ENCODE results near the gene EPB41L5. TPM values are rescaled to one million over a fixed set of nuclear protein-coding genes. Genes with fewer than 3 reads are reported as not detected.
"Not testable (repeated sequence)": the region's sequence is repeated elsewhere in the genome, so short reads cannot be mapped to it uniquely, and the experiment has no call there.

EPB41L5 gene
- total and polyA plus RNA-seq, 2 donors (not counting 3 experiments of a cell fraction or from before 2014, with no cell fraction given): 8.4 to 13.6 TPM

DNA sequence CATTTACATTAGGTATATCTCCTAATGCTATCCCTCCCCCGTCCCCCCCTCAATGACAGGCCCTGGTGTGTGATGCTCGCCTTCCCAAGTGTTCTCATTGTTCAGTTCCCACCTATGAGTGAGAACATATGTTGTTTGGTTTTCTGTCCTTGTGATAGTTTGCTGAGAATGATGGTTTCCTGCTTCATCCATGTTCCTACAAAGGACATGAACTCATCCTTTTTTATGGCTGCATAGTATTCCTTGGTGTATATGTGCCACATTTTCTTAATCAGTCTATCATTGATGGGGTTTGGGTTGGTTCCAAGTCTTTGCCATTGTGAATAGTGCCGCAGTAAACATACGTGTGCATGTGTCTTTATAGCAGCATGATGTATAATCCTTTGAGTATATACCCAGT is 32.9 kb downstream of the EPB41L5 start:
- H3K27ac ChIP-seq (ENCODE audit: insufficient read depth, low read depth, low read length); H4K20me1 ChIP-seq (replicated peaks; ENCODE audit: control insufficient read depth, extremely low read depth, insufficient read depth, low read length); H3K9ac ChIP-seq (replicated peaks; ENCODE audit: extremely low read depth, insufficient read depth, low read length); FAIRE-seq; POLR2A ChIA-PET; dilution Hi-C loops (cut with MboI; ENCODE audit: extremely low pct_ligation_motif_present, low sequenced_read_pairs); CTCF ChIA-PET; H3K36me3 ChIP-seq (ENCODE audit: control insufficient read depth in 2 of 2, extremely low read depth in 1 of 2, insufficient read depth in 2 of 2, low read length in 2 of 2); intact Hi-C loops (cut with micrococcal nuclease); DNase-seq (ENCODE audit: low read depth, low spot score); H3K79me2 ChIP-seq (ENCODE audit: control insufficient read depth, insufficient read depth, low read length); H3K9me3 ChIP-seq (replicated peaks; ENCODE audit: control insufficient read depth, insufficient read depth, low read length); H3K9me1 ChIP-seq (replicated peaks; ENCODE audit: control insufficient read depth, extremely low read depth, insufficient read depth, low read length); H3K27me3 ChIP-seq (ENCODE audit: control insufficient read depth in 2 of 2, insufficient read depth in 2 of 2, low read length in 2 of 2); H3K4me3 ChIP-seq (replicated peaks in 1 of 3; ENCODE audit: insufficient read depth in 1 of 3, low read depth in 1 of 3, low read length in 3 of 3); H3K4me2 ChIP-seq (ENCODE audit: insufficient read depth, low read length); BruUV-seq (replicated peaks); H3K4me1 ChIP-seq (ENCODE audit: control insufficient read depth, extremely low read depth, insufficient read depth, low read length); H2AFZ ChIP-seq (ENCODE audit: low read depth, low read length): not testable (repeated sequence)

DNA sequence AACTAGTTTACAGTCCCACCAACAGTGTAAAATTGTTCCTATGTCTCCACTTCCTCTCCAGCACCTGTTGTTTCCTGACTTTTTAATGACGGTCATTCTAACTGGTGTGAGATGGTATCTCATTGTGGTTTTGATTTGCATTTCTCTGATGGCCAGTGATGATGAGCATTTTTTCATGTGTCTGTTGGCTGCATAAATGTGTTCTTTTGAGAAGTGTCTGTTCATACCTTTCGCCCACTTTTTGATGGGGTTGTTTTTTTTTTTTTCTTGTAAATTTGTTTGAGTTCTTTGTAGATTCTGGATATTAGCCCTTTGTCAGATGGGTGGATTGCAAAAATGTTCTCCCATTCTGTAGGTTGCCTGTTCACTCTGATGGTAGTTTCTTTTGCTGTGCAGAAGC is 33.4 kb downstream of the EPB41L5 start:
- DNase-seq (ENCODE audit: low read depth, low spot score); H3K4me2 ChIP-seq (ENCODE audit: insufficient read depth, low read length); H4K20me1 ChIP-seq (replicated peaks; ENCODE audit: control insufficient read depth, extremely low read depth, insufficient read depth, low read length); BruUV-seq (replicated peaks); intact Hi-C loops (cut with micrococcal nuclease); H2AFZ ChIP-seq (ENCODE audit: low read depth, low read length); dilution Hi-C loops (cut with MboI; ENCODE audit: extremely low pct_ligation_motif_present, low sequenced_read_pairs); H3K4me3 ChIP-seq (replicated peaks in 1 of 3; ENCODE audit: insufficient read depth in 1 of 3, low read depth in 1 of 3, low read length in 3 of 3); H3K9me1 ChIP-seq (replicated peaks; ENCODE audit: control insufficient read depth, extremely low read depth, insufficient read depth, low read length); H3K4me1 ChIP-seq (ENCODE audit: control insufficient read depth, extremely low read depth, insufficient read depth, low read length); H3K36me3 ChIP-seq (ENCODE audit: control insufficient read depth in 2 of 2, extremely low read depth in 1 of 2, insufficient read depth in 2 of 2, low read length in 2 of 2); FAIRE-seq; H3K9me3 ChIP-seq (replicated peaks; ENCODE audit: control insufficient read depth, insufficient read depth, low read length); H3K79me2 ChIP-seq (ENCODE audit: control insufficient read depth, insufficient read depth, low read length); POLR2A ChIA-PET; H3K9ac ChIP-seq (replicated peaks; ENCODE audit: extremely low read depth, insufficient read depth, low read length); H3K27ac ChIP-seq (ENCODE audit: insufficient read depth, low read depth, low read length); H3K27me3 ChIP-seq (ENCODE audit: control insufficient read depth in 2 of 2, insufficient read depth in 2 of 2, low read length in 2 of 2): not testable (repeated sequence)
- CTCF ChIA-PET: interaction anchor here (0.7 kb wide), 1 partner anchor 93 kb away, joined by 3 read pairs; no protein-coding TSS in a partner anchor

DNA sequence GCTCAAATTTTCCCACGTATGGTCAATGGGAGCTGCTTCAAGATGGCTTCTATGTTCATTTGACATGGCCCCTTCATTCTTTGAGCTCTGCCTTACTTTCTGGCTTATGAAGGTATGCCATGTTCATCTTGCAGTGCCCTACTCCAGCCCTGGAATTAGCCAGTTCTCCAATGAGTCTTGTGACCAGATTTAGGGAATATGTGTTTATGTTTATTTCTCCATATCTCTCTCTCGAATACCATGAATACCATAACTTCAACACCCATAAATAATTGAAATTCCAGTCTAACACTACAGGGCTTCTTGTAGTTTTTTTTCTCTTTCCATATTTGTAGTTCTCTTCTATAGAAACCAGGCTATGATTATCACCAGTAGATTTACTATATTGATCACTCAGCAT is 39.7 kb downstream of the EPB41L5 start:
- Histone ChIP-seq H3K79me2 (ENCODE audit: control insufficient read depth, insufficient read depth, low read length) (no peaks in the 10 kb centered on the region), H3K9ac (replicated peaks; ENCODE audit: extremely low read depth, insufficient read depth, low read length) (no peak overlapping the region), H3K36me3 (ENCODE audit: control insufficient read depth in 2 of 2, extremely low read depth in 1 of 2, insufficient read depth in 2 of 2, low read length in 2 of 2) (no peaks in the 10 kb centered on the region), H3K4me2 (ENCODE audit: insufficient read depth, low read length) (no peak overlapping the region), H3K27ac (ENCODE audit: insufficient read depth, low read depth, low read length) (no peak overlapping the region), H3K9me3 (replicated peaks; ENCODE audit: control insufficient read depth, insufficient read depth, low read length) (no peaks in the 10 kb centered on the region), H2AFZ (ENCODE audit: low read depth, low read length) (no peak overlapping the region), H3K9me1 (replicated peaks; ENCODE audit: control insufficient read depth, extremely low read depth, insufficient read depth, low read length) (no peaks in the 10 kb centered on the region), H3K4me1 (ENCODE audit: control insufficient read depth, extremely low read depth, insufficient read depth, low read length) (no peaks in the 10 kb centered on the region), H3K4me3 (replicated peaks in 1 of 3; ENCODE audit: insufficient read depth in 1 of 3, low read depth in 1 of 3, low read length in 3 of 3) (no peak overlapping the region), H3K27me3 (ENCODE audit: control insufficient read depth in 2 of 2, insufficient read depth in 2 of 2, low read length in 2 of 2) (no peaks in the 10 kb centered on the region), H4K20me1 (replicated peaks; ENCODE audit: control insufficient read depth, extremely low read depth, insufficient read depth, low read length) (no peaks in the 10 kb centered on the region)
- intact Hi-C loops (cut with micrococcal nuclease) (no loop called here), dilution Hi-C loops (cut with MboI; ENCODE audit: extremely low pct_ligation_motif_present, low sequenced_read_pairs) (no loop called here)
- DNase-seq (ENCODE audit: low read depth, low spot score): no peak
- POLR2A ChIA-PET: no interaction called here
- no peak for TF ChIP-seq MYC (IDR thresholded peaks at IDR 0.05; ENCODE audit: low read depth, low read length)
- no peak for TF ChIP-seq FOS (IDR thresholded peaks at IDR 0.05; ENCODE audit: borderline replicate concordance, insufficient read depth, low read length)
- TF ChIP-seq POLR2A (IDR thresholded peaks at IDR 0.05; ENCODE audit: low read depth, low read length): no peak
- no peak for TF ChIP-seq EZH2 (IDR thresholded peaks at IDR 0.05; ENCODE audit: borderline replicate concordance, low read depth, low read length, severe bottlenecking)
- TF ChIP-seq JUN (IDR thresholded peaks at IDR 0.05; ENCODE audit: borderline replicate concordance, insufficient read depth, insufficient read length, low read depth): no peak
- TF ChIP-seq POLR2AphosphoS5 (IDR thresholded peaks at IDR 0.05; ENCODE audit: insufficient read depth, low read depth, low read length): no peak
- TF ChIP-seq, protein P1, sequence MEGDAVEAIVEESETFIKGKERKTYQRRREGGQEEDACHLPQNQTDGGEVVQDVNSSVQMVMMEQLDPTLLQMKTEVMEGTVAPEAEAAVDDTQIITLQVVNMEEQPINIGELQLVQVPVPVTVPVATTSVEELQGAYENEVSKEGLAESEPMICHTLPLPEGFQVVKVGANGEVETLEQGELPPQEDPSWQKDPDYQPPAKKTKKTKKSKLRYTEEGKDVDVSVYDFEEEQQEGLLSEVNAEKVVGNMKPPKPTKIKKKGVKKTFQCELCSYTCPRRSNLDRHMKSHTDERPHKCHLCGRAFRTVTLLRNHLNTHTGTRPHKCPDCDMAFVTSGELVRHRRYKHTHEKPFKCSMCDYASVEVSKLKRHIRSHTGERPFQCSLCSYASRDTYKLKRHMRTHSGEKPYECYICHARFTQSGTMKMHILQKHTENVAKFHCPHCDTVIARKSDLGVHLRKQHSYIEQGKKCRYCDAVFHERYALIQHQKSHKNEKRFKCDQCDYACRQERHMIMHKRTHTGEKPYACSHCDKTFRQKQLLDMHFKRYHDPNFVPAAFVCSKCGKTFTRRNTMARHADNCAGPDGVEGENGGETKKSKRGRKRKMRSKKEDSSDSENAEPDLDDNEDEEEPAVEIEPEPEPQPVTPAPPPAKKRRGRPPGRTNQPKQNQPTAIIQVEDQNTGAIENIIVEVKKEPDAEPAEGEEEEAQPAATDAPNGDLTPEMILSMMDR (IDR thresholded peaks at IDR 0.05; ENCODE audit: extremely low read depth in 1 of 2, insufficient read depth in 1 of 2, low read depth in 1 of 2, low read length in 2 of 2): no peak
- TF ChIP-seq, protein P2, sequence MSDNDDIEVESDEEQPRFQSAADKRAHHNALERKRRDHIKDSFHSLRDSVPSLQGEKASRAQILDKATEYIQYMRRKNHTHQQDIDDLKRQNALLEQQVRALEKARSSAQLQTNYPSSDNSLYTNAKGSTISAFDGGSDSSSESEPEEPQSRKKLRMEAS (IDR thresholded peaks at IDR 0.05; ENCODE audit: insufficient read depth, insufficient read length): no peak
- TF ChIP-seq GATA2 (IDR thresholded peaks at IDR 0.05; ENCODE audit: insufficient read depth, insufficient read length, low read depth, low read length): no peak
- no TSS peak for BruUV-seq (replicated peaks)
- CTCF ChIA-PET: interaction anchor here (1.0 kb wide), 1 partner anchor 10 kb away, joined by 3 read pairs; no protein-coding TSS in a partner anchor
- no peak for FAIRE-seq
